HG02943 (cell line): ENCODE results near the gene KIAA0232.
"Not testable (repeated sequence)": the region's sequence is repeated elsewhere in the genome, so short reads cannot be mapped to it uniquely, and the experiment has no call there.

Experiments used
- ATAC-seq: cut with Tn5 transposase; IDR thresholded peaks from one replicate; pipeline ENCODE4 v1.9.1; 2021; ENCODE audit warnings: mild to moderate bottlenecking, low read depth, moderate library complexity; ENCODE audit not compliant: unreplicated experiment

The KIAA0232 gene

DNA sequence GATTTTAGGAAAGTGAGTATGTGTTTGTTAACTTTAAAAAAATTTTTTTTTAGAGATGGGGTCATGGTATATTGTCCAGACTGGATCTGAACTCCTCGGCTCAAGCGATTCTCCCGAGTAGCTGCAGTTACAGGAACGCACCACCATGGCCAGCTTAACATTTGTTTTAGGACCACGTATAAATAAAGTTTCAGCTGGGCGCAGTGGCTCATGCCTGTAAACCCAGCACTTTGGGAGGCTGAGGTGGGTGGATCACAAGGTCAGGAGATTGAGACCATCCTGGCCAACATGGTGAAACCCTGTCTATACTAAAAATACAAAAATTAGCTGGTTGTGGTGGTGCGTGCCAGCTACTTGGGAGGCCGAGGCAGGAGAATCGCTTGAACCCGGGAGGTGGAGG is 129.4 kb downstream of the KIAA0232 start:
- ATAC-seq, result not testable (repeated sequence)

DNA sequence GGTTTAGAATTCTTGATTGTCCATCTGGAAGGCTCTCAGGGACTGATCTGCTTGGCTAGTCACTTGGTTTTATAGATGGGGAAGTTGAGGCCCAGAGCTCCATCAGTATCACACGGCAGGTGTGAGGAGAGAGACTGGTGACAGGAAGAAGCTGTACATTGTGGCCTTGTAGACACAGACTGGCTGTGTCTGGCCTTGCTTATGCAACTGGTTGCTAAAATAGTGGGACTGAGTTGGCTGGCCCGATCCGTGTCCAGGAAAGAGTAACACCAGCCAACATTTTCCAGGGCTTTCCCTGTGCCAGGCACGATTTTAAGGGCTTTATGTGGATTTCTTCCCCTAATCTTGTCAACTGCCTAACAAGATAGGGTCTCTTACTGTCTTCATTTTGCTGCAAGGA is 129.9 kb downstream of the KIAA0232 start:
- no peak for ATAC-seq

DNA sequence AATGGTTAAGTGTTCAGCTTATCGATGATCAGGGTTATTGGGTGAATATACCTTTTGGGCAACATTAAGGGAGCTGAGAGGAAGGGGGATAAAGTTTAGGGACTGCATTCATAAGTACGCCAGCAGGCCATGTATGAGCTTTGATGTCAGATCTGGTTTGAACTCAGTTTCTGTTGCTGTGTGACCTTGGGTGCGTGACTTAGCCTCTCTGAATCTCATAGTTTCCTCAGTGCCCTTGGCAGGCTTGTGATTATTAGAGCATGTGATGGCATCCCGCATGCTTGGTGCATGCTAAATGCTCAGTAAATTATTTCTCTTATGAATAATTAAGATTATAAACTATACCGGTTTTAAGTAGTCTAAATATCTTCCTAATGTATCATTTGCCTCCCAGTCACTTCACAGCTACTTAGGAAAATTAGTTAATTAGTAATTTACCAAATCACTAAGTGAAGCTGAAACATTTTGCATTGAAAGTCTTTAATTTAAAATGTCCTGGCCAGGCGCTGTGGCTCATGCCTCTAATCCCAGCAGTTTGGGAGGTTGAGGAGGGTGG is 130.9 kb downstream of the KIAA0232 start:
- ATAC-seq, result no peak

DNA sequence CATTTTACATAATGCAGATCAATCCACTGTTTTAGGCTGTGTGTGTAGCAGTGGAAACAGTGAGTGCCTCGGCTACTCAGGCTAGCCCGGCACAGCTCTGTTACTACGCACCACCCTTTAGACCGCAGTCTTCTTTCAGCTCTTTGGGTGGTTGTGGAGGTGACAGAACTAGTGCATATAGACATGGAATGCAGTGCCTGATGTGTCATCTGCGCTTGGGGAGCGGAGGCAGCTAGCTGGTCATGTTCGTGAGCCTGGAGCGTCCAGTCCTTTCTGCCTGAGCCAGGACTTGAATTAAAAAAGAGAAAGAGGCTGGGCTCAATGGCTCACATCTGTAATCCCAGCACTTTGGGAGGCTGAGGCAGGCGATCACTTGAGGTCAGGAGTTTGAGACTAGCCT is 131.9 kb downstream of the KIAA0232 start:
- no peak for ATAC-seq

DNA sequence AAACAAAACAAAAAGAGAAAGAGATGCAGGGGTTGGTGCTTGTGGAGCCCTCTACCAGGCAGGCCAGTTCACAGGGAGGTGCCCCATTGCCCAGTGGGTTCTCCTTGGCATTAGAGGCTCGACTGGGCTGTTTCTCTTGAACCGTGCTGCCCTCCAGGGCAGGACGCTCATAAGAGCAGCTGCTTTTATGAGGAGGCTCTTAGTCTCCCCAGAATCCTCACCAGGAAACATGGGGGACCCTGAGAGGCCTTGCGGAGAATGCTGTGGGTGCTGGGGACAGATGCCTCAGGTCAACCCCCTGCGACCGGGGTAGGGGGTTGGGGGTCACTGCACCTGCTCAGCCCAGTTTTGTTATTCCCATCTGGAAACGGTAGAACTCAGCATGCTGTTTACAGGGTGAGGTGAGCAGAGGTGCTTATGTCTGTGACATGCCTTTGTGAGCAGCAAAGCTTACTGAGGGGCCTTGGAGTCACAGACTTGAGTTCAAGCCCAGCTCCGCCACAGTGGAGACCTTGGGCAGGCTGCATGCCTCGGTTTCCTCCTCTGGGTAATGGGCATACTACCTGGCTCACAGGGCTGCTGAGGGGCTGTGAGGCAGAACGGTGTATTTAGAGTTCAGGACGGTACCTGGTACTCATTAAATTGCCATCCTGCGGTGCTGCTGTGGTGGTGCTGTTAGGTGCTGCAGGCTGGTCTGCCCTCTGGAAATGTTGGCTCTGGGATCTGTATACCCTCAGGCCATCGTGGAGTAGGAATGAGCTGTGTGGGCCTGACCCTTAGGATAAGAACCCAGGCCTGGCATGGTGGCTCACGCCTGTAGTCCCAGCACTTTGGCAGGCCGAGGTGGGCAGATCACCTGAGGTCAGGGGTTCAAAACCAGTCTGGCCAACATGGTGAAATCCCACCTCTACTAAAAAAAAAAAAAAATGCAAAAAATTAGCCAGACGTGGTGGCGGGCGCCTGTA is 132.8 kb downstream of the KIAA0232 start:
- no peak for ATAC-seq

DNA sequence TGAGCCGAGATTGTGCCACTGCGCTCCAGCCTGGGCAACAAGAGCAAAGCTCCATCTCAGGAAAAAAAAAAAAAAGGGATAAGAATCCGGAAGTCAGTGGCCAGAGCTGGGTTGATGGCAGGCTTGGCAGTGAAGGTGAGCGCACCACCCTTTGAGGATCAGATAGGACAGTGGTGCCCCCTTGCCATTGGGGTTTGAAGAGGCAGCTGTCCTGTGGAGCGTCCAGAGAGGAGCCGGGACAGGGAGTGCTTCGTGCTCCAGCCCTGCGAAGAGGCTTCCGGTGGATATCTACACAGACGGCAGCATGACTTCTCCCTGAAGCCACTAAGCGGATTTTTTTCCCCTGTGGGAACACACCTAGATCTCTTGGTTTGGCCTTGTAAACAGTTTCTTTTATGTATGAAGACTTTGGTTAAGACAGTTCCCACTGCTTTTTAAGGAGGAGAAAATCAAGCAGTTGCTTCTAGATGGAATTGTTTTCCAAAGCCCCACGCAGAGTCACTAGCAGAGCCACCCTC is 133.6 kb downstream of the KIAA0232 start:
- no peak for ATAC-seq

DNA sequence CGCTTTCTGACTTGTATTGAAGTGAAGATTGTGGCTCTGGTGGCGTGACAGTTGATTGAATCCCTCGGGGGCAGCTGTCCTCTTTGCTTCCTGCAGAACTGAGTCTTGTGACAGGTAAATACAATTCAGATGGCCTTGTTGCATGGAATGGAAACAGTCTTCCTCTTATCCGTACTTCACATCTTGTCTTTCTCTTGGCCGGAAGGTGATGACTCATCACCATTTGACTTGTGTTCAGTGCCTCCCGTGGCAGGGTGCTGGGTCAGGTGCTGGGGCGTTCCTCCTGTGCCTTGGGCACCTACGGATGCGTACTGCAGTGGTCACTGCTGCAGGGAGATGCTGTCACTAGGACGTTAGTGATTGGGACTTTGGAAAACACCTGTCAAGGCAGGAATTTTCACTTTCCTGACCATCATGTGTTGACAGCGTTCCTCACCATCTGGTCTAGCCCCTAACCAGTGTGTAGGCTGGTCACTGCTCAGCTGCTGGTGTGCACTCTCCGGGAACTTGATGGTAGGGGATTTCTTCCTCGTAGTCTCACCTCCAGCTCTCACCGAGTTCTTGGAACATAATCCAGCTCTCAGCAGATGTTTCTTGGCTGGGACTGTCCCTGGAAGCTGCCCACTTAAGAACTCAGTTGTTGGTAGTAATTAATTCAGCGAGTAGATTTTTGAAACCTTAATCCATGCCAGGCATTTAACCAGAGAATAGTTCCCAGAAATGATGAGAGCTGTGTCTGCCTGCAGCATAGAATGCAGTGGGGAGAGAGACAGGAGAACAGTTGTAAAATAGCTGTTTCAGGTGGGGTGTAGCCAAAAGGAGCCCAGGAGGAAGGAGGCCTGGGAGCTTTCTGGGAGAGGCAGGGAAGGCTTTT is 134.3 kb downstream of the KIAA0232 start:
- ATAC-seq, result no peak

DNA sequence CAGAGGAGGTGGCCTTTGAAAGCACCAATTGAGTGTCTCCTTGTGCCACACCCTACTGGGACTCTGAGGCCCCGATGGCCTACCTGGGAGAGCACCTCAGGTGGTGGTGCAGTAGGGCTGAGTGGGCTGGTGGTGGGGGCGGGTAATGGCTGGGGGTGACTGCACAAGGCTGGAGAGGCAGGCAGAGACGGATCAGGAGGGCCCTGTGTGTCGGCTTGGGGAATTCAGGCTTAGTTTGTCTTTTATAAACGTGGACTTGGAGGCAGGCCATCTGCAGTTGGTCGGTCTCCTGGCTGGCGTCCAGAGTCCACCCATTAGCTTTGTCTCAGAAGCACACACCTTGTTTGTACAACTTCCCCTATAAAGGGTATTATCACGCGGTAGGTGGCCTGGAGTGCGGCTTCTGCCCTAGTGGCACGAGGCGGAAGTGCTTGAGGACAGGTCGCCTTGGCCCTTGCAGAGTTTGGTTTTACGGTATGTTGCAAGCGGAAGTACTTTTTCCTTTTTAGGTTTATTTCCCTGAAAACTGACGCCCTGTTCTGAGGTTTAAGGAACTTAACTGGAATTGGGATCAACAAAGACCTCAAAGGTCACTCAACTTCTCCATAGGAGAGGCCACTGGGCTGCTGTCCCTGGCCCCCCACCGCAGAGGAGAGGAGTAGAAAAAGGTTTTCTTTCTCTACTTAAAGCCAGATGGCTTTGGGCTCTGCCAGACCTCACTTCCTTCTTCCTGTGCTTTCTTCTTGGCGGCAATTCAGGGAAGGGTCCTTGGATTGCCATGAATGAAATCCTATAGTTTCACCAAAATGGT is 135.1 kb downstream of the KIAA0232 start:
- ATAC-seq, result no peak

DNA sequence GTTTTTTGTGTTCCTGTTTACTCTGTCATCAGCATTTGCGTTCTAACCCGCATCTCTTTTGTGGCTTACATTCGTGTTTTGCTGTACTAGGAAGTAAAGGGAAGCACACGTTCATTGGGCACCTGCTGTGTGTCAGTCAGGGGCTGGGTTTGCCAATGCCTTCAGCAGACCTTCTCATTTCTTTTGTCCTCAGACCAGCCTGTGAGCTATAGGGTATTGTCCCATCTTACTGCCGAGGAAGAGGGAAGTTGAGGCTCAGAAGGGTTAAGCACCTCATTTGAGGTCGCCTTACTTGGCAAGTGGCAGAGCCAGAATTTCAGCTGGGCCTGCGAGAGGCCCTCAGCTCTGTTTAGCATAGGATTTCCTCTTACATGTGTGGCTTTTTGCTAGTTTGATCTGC is 135.8 kb downstream of the KIAA0232 start:
- ATAC-seq, result no peak

DNA sequence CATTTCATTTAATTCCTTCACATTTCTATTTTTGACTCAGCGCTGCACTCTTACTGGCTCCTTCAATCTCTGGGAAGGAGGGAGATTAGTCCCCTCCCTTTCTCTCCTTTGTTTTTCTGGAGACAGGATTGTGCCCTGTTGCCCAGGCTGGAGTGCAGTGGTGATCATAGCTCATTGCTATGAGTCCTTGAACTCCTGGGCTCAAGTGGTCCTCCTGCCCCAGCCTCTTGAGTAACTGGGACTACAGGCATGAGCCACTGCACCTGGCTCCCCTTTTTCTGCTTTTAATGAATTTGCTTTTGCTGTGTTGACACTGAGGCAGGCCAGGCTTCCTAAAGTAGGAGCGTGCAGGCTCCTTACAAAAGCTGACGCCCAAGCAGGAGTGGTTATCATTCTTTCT is 137.6 kb downstream of the KIAA0232 start:
- no peak for ATAC-seq

DNA sequence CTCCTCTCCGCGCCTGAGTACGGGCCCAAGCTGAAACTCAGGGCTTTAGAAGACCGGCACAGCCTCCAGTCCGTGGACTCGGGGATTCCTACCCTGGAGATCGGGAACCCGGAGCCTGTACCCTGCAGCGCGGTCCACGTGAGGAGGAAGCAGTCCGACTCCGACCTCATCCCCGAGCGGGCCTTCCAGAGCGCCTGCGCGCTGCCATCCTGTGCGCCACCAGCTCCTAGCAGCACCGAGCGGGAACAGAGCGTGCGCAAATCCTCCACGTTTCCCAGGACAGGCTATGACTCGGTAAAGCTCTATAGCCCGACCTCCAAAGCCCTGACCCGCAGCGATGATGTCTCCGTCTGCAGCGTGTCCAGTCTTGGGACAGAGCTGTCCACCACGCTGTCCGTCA is 141.0 kb downstream of the KIAA0232 start:
- no peak for ATAC-seq

DNA sequence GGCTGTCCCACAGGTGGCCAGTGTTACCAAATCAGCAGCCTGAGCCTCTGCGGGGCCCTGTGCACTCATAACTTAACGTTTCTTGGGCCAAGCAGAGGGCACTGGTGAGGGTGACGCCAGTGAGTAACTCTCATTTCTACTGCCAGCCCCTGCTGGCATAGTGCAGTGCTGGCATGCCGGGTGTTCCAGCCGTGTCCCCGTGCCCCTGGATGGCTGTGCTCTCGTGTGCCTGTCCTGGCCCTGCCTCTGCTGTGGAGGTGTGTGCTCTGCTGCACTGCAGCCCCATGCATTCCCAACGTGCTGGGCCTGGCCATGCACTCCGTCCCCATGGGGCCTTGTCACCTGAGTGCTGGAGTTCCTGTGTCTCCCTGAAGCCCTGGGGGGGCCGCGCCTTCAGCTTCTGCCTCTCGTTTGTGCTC is 141.8 kb downstream of the KIAA0232 start:
- no peak for ATAC-seq

DNA sequence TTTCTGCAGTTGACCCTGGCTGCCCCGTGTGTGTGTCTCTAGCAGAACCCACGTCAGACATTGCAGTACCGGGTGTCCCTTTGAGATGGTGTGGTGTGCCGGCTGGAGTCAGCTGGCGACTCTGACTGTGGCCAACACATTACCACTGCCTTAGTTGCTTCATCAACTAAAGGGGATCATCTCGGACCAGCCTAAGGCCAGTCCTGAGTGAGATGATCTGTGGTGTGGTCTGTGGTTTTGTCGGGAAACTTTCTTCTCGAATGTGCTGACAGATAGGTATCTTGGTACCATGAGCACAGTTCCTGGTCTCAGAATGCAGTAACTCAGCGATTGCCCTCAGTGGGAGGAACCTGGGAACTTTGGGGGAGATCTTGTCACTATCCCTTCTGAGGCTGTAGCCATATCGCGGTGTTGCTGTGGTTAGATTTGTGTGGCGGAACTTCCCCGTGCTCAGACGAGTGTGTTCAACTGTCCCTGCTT is 142.9 kb downstream of the KIAA0232 start:
- ATAC-seq, result no peak

DNA sequence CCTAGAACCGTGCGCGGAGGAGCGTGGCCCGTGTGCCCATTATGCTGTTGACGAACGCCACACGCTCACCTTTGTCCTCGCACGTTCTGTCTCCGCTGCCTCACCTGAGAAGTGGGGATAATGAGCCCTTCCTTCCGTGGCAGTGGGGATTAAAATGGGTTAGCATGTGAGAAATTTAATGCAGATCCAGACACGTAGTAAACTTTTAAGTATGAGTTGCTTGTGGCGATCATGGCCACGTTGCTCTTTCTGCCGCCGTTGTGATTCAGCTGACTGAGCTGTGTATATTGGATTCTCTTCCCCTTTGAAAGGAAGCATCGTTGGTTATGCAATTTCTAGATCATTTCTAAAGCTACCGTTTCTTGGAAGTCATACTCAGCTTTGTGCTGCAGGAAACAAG is 143.6 kb downstream of the KIAA0232 start:
- ATAC-seq, result no peak

DNA sequence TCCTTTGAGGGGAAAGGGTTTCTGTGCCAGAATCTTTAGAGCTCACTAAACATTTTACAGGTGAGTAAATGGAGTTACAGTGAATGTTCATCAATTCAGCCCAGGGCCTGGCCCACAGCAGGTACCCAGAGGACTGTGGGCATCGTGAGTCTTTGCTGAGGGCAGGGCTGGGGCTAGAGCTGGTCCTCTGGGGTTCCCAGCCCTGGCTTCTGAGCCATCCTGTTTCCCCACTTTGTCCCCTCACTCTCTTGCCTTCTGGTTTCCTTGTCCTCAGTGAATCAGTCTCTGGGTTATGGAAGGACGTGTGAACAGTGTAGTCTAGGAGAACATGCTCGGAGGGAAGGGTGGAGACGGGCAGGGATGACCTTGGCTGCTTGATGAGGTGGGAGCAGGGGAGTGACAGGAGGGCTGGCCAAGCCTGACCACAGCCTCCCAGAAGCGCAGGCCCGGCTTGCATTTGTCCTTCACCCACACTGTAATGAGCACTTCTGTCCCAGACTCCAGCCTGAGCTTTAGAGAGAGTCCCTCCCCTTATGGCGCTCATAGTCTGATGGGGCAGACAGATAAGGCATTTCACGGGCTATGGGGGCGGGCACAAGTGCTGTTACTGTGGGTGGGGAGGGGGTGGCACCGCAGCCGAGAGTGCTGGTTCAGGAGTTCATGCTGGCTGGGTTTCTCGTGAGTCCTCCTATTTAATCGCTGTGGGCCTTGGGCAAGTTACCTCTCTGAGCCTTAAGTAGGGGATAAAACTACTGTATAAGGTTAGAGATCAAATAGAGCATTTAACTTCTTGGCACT is 144.4 kb downstream of the KIAA0232 start:
- no peak for ATAC-seq

DNA sequence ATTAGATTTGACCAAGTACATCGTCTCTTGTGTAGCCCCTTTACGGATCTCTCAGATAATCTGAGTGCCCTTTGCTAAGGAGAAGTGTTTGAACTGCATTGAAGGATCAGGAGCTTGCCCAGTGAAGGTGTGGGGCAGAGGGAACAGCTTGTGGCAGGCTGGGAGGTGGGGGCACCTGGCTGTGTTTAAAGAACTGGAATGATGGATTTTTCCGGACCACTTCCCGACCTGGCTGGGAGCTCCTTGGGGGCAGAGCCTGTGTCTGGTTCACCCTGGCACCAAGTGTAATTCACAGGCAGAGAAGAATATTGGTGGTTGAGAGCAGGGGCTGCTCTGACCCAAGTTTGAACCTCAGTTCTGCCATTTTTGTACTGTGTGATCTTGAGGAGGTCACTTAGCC is 145.6 kb downstream of the KIAA0232 start:
- no peak for ATAC-seq

DNA sequence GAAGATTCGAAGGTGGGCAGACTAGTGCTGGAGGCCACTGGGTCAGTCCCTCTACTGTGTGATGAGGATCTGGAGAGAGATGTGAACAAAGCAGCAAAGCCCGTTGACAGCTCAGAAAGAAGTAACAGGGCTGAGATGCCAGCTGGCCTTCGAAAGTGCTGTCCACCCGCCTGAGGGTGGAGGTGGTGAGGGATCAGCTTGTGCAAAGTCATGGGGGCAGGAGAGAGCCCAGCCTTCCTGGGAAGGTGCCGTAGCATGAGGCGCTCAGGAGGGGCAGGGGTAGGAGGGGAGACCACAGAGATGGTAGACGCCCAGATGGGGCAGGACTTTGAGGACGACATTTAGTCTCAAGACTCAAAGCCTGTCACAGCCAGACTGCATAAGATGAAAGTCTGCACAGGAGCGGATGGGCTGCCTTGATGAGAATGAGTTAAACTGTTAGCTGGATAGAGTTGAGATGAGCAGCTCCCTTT is 146.8 kb downstream of the KIAA0232 start:
- no peak for ATAC-seq

DNA sequence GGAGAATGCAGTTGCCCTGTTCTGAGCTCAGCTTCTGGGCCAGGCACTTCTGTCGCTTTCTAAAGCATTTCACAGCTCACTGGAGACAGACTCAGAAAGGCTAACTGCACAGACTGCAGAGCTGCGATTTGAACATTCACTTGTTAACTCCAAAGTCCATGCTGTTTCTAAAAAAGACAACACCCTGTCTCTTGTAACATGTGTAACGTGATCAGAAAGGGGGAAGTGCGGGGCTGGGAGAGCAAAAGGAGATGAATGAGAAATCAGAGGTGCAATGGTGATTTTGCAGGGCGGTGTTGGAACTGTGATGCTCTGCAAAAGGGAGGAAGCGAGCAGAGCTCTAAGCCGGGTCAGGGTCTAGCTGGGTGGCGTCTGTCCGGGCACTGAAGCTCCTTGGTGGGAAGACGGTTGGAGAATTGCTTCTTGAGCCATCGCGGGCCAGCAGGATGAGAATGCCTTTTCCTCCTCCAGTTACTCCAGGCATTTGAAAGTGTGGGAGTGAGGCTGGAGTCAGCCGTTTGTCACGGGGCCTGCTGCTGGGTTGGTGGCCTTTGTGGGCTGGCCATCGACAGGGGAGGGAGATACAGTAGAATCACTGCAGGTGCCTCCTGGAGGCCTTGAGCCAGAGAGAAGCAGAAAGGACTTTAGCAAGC is 147.4 kb downstream of the KIAA0232 start:
- ATAC-seq, result no peak
